Retinal pigment epithelial cell (primary cell): Measurements from ENCODE around the gene FAM153A.
"Not testable (repeated sequence)": the region's sequence is repeated elsewhere in the genome, so short reads cannot be mapped to it uniquely, and the experiment has no call there.

Source experiments
- DNase-seq: peaks from one replicate; pipeline ENCODE4 v3.0.0-alpha.2; 2010; ENCODE audit warnings: low read depth
- H3K4me3 ChIP-seq: 2 replicates; pipeline ENCODE4 v1.5.1; 2011; ENCODE audit warnings: mild to moderate bottlenecking, low read length, control low read depth, moderate library complexity

Gene FAM153A

GRCh38 chr5:177782792-177783633, at the start of gene FAM153A:
Gene FAM153A, minus strand, starts transcription at chr5:177782899.
- not testable (repeated sequence) for DNase-seq, H3K4me3 ChIP-seq

GRCh38 chr5:177832287-177832686, 49.6 kb upstream of the FAM153A start:
- not testable (repeated sequence) for H3K4me3 ChIP-seq, DNase-seq

GRCh38 chr5:177826073-177826472, 43.4 kb upstream of the FAM153A start:
- H3K4me3 ChIP-seq, DNase-seq: not testable (repeated sequence)

GRCh38 chr5:177824776-177825175, 42.1 kb upstream of the FAM153A start:
- not testable (repeated sequence) for DNase-seq, H3K4me3 ChIP-seq

- not testable (repeated sequence) for H3K4me3 ChIP-seq
Observed at GRCh38 chr5:177822489-177822888, 39.8 kb upstream of the FAM153A start.

GRCh38 chr5:177819664-177820063, 37.0 kb upstream of the FAM153A start:
- H3K4me3 ChIP-seq, DNase-seq: not testable (repeated sequence)

More at GRCh38 chr5:177822489-177822888, 39.8 kb upstream of the FAM153A start:
- DNase-seq = not testable (repeated sequence)

GRCh38 chr5:177812814-177813425, 30.2 kb upstream of the FAM153A start:
- DNase-seq, H3K4me3 ChIP-seq: not testable (repeated sequence)

- H3K4me3 ChIP-seq, DNase-seq: not testable (repeated sequence)
Observed at GRCh38 chr5:177812160-177812743, 29.6 kb upstream of the FAM153A start.

GRCh38 chr5:177809209-177809913, 26.7 kb upstream of the FAM153A start:
- DNase-seq, H3K4me3 ChIP-seq: not testable (repeated sequence)

- H3K4me3 ChIP-seq, DNase-seq: not testable (repeated sequence)
Observed at GRCh38 chr5:177808420-177808819, 25.7 kb upstream of the FAM153A start.

GRCh38 chr5:177807265-177807664, 24.6 kb upstream of the FAM153A start:
- DNase-seq, H3K4me3 ChIP-seq: not testable (repeated sequence)

- DNase-seq, H3K4me3 ChIP-seq: not testable (repeated sequence)
Observed at GRCh38 chr5:177801427-177801826, 18.7 kb upstream of the FAM153A start.

- not testable (repeated sequence) for H3K4me3 ChIP-seq, DNase-seq
Observed at GRCh38 chr5:177798237-177798840, 15.6 kb upstream of the FAM153A start.

- H3K4me3 ChIP-seq, DNase-seq: not testable (repeated sequence)
Observed at GRCh38 chr5:177793272-177793671, 10.6 kb upstream of the FAM153A start.

- DNase-seq, H3K4me3 ChIP-seq: not testable (repeated sequence)
Observed at GRCh38 chr5:177791649-177792048, 8.9 kb upstream of the FAM153A start.

GRCh38 chr5:177782169-177782568, 530 bp downstream of the FAM153A start:
- not testable (repeated sequence) for DNase-seq, H3K4me3 ChIP-seq

- DNase-seq = not testable (repeated sequence)
Observed at GRCh38 chr5:177771206-177771605, 11.5 kb downstream of the FAM153A start.

GRCh38 chr5:177770646-177771045, 12.1 kb downstream of the FAM153A start:
- DNase-seq = not testable (repeated sequence)

More at GRCh38 chr5:177771206-177771605, 11.5 kb downstream of the FAM153A start:
- not testable (repeated sequence) for H3K4me3 ChIP-seq

More at GRCh38 chr5:177770646-177771045, 12.1 kb downstream of the FAM153A start:
- not testable (repeated sequence) for H3K4me3 ChIP-seq
